Mesenchymal stem cell (in vitro differentiated cells and primary cell): ENCODE measurements around the gene SYNPO.

Source experiments
- DNase-seq: peaks from one replicate; pipeline ENCODE4 v3.0.0-alpha.2; 2013
- H2AFZ ChIP-seq: one replicate; pipeline ENCODE4 v1.6.1; 2013; ENCODE audit warnings: low read depth, mild to moderate bottlenecking, control low read depth, inconsistent platforms, low read length, moderate library complexity
- H2AK5ac ChIP-seq: 2 replicates; pipeline ENCODE4 v1.6.1; 2013; ENCODE audit warnings: low read length, moderate library complexity, mild to moderate bottlenecking, inconsistent platforms; ENCODE audit not compliant: severe bottlenecking
- H2BK120ac ChIP-seq: one replicate; pipeline ENCODE4 v1.6.1; 2013; ENCODE audit warnings: low read depth, mild to moderate bottlenecking, inconsistent platforms, low read length, moderate library complexity
- H2BK12ac ChIP-seq, 2 experiments: one replicate each; pipeline ENCODE4 v1.6.1; 2013; ENCODE audit warnings: inconsistent platforms in 2 of 2, low read length in 2 of 2, mild to moderate bottlenecking in 2 of 2, moderate library complexity in 2 of 2, control low read depth in 1 of 2
- H2BK15ac ChIP-seq: one replicate; pipeline ENCODE4 v1.6.1; 2013; ENCODE audit warnings: mild to moderate bottlenecking, low read depth, inconsistent platforms; ENCODE audit not compliant: poor library complexity, severe bottlenecking
- H2BK5ac ChIP-seq: 2 replicates; pipeline ENCODE4 v1.6.1; 2013; ENCODE audit warnings: low read depth, mild to moderate bottlenecking, low read length, control low read depth, inconsistent platforms; ENCODE audit not compliant: poor library complexity, severe bottlenecking
- H3K14ac ChIP-seq, 2 experiments: one replicate each; pipeline ENCODE4 v1.6.1; 2013; ENCODE audit warnings: inconsistent platforms in 2 of 2, low read length in 2 of 2, control low read depth in 1 of 2, mild to moderate bottlenecking in 1 of 2, moderate library complexity in 1 of 2
- H3K18ac ChIP-seq, 2 experiments: one replicate each; pipeline ENCODE4 v1.6.1; 2013; ENCODE audit warnings: inconsistent platforms in 2 of 2, low read length in 2 of 2, control low read depth in 1 of 2, low read depth in 1 of 2, mild to moderate bottlenecking in 1 of 2
- H3K23ac ChIP-seq, 2 experiments: one replicate each; pipeline ENCODE4 v1.6.1; 2013; ENCODE audit warnings: inconsistent platforms in 2 of 2, low read length in 2 of 2, mild to moderate bottlenecking in 2 of 2, moderate library complexity in 2 of 2, control low read depth in 1 of 2
- H3K27ac ChIP-seq: 2 replicates; pipeline ENCODE4 v1.5.1; 2013; ENCODE audit warnings: mild to moderate bottlenecking, moderate library complexity, low read length, control low read depth, inconsistent platforms; ENCODE audit not compliant: poor library complexity, severe bottlenecking
- H3K27me3 ChIP-seq, 2 experiments: 2 replicates each; pipeline versions ENCODE4 v1.6.1 to v1.7.0; 2013; ENCODE audit warnings: low read length in 2 of 2, mild to moderate bottlenecking in 2 of 2, moderate library complexity in 2 of 2, control low read depth in 1 of 2, inconsistent platforms in 1 of 2; ENCODE audit not compliant: control insufficient read depth in 1 of 2, insufficient read depth in 1 of 2
- H3K36me3 ChIP-seq, 2 experiments: 2 replicates each; pipeline versions ENCODE4 v1.6.1 to v1.7.0; 2013; ENCODE audit warnings: low read length in 2 of 2, control low read depth in 1 of 2, inconsistent platforms in 1 of 2, low read depth in 1 of 2, mild to moderate bottlenecking in 1 of 2; ENCODE audit not compliant: insufficient read depth in 2 of 2, control insufficient read depth in 1 of 2
- H3K4ac ChIP-seq, 2 experiments: one replicate each; pipeline ENCODE4 v1.6.1; 2013; ENCODE audit warnings: inconsistent platforms in 2 of 2, low read length in 2 of 2, mild to moderate bottlenecking in 2 of 2, moderate library complexity in 2 of 2, control low read depth in 1 of 2, low read depth in 1 of 2
- H3K4me1 ChIP-seq: 2 replicates; pipeline ENCODE4 v1.6.1; 2013; ENCODE audit warnings: low read depth, low read length, control low read depth; ENCODE audit not compliant: control insufficient read depth, insufficient read depth
- H3K4me2 ChIP-seq: 2 replicates; pipeline ENCODE4 v1.6.1; 2013; ENCODE audit warnings: low read length, mild to moderate bottlenecking, inconsistent platforms; ENCODE audit not compliant: poor library complexity, severe bottlenecking
- H3K4me3 ChIP-seq, 2 experiments: 2 replicates each; pipeline versions ENCODE4 v1.5.1 to v1.7.0; 2013; ENCODE audit warnings: low read length in 2 of 2, mild to moderate bottlenecking in 2 of 2, control low read depth in 1 of 2, low read depth in 1 of 2; ENCODE audit not compliant: insufficient read depth in 1 of 2
- H3K79me1 ChIP-seq: replicated peaks from 2 replicates; pipeline ENCODE4 v1.6.1; 2013; ENCODE audit warnings: mild to moderate bottlenecking, control low read depth, low read length, inconsistent platforms; ENCODE audit not compliant: poor library complexity, severe bottlenecking
- H3K9ac ChIP-seq: 2 replicates; pipeline ENCODE4 v1.7.0; 2013; ENCODE audit warnings: mild to moderate bottlenecking, low read length, moderate library complexity
- H3K9me3 ChIP-seq: 2 replicates; pipeline ENCODE4 v1.7.0; 2013; ENCODE audit warnings: mild to moderate bottlenecking, low read length; ENCODE audit not compliant: control insufficient read depth
- H4K8ac ChIP-seq: one replicate; pipeline ENCODE4 v1.6.1; 2013; ENCODE audit warnings: inconsistent platforms, mild to moderate bottlenecking, low read length, moderate library complexity
- H4K91ac ChIP-seq: one replicate; pipeline ENCODE4 v1.6.1; 2013; ENCODE audit warnings: mild to moderate bottlenecking, low read length, inconsistent platforms
- WGBS: methylation state at CpG from one replicate; pipeline ENCODE4 v1.1.7; 2013; ENCODE audit warnings: mixed read lengths; 5-methylcytosine and 5-hydroxymethylcytosine counted together

Gene SYNPO

DNA sequence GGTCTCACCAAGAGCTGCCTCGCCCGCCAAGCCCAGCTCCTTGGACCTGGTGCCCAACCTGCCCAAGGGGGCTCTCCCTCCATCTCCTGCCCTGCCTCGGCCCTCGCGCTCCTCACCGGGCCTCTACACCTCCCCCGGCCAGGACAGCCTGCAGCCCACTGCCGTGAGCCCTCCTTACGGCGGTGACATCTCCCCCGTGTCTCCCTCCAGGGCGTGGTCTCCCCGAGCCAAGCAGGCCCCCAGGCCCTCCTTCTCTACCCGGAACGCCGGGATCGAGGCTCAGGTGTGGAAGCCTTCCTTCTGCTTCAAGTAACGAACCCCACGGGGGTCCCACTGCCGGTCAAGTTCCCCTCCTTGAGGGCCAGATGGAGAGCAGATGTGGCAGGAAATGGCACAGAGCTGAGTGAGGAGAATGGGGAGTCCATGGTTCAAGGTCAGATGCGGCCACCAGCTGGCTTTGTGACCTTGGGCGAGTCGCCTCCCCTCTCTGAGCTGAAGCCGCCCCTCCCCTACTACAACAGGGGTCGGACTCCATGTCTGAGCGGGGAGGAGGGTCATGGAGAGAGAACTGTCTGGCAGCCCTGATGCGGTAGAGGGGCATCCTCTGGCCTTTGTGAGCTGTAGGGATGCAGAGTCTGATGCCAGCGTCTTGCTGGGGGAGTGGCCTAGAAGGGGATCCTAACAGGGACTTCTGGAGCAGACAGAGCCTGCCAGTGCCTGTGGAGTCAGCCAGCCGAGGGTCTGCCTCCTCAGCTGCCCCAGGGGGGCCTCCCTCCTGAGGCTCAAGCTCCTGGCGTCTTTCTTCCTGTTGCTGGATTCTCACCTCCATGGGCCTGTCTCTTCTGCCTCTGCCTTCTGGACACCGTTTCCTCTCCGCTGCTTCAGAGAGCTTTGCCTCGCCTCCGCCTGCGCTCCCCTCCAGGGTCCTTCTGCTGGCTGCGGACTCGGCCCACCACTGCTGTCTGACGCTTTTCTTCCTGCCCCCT is 9.9 kb downstream of the SYNPO start:
- peak overlapping the region in 1 of 2 experiments; percentile 33 for H2BK12ac ChIP-seq
- peaks cover 6% of the 10 kb centered on the region for H3K79me1 ChIP-seq
- no peak overlapping the region for H3K18ac ChIP-seq
- no peak overlapping the region for H4K91ac ChIP-seq
- peak overlapping the region in 1 of 2 experiments; percentile 32 for H3K23ac ChIP-seq
- no peaks in the 10 kb centered on the region for H3K27me3 ChIP-seq
- H2BK120ac ChIP-seq: no peak overlapping the region
- H3K27ac ChIP-seq: no peak overlapping the region
- H2BK15ac ChIP-seq: no peak overlapping the region
- peaks cover 10 to 52% of the 10 kb centered on the region in 2 experiments for H3K36me3 ChIP-seq
- no peak overlapping the region for H2AFZ ChIP-seq
- H2AK5ac ChIP-seq: no peak overlapping the region
- DNase-seq: no peak
- 87% methylated on average over 33 of the region's 38 CpGs for WGBS
- H3K4ac ChIP-seq: no peak overlapping the region
- H4K8ac ChIP-seq: no peak overlapping the region
- H3K9ac ChIP-seq: no peak overlapping the region
- no peak overlapping the region for H3K4me2 ChIP-seq
- H3K4me1 ChIP-seq: peaks cover 18% of the 10 kb centered on the region
- no peaks in the 10 kb centered on the region for H3K9me3 ChIP-seq
- no peak overlapping the region for H3K4me3 ChIP-seq
- no peak overlapping the region for H2BK5ac ChIP-seq
- peak overlapping the region in 1 of 2 experiments; percentile 55 for H3K14ac ChIP-seq

DNA sequence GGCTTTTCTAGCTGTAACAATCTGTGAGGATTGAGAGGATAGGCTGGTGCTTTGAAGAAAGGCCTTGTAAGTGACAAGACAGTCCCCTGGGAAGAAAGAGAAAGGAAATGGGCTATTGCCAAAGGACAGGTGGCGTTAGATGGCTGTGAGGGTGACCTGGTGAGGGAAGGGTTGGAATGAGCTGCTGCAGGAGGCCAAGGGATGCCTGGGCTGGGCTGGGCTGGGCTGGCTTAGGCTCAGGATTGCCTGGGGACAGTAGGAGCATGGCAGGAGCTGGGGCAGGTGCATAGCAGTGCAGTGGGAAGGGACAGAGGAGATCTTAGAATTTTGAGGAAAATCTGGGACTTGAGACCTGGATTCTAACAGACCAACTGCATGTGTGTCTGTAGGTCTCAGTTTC is 10.9 kb downstream of the SYNPO start:
- no peak overlapping the region for H2BK15ac ChIP-seq
- no peak overlapping the region for H3K14ac ChIP-seq
- H3K4me1 ChIP-seq: peaks cover 20% of the 10 kb centered on the region
- no peak overlapping the region for H4K91ac ChIP-seq
- no peak overlapping the region for H4K8ac ChIP-seq
- H3K4ac ChIP-seq: no peak overlapping the region
- no peak overlapping the region for H2BK120ac ChIP-seq
- H3K9me3 ChIP-seq: no peaks in the 10 kb centered on the region
- H3K9ac ChIP-seq: no peak overlapping the region
- no peak overlapping the region for H2AFZ ChIP-seq
- H2BK5ac ChIP-seq: no peak overlapping the region
- H3K4me3 ChIP-seq: no peak overlapping the region
- H2AK5ac ChIP-seq: no peak overlapping the region
- no peak overlapping the region for H3K18ac ChIP-seq
- H3K36me3 ChIP-seq: peaks cover 10 to 52% of the 10 kb centered on the region in 2 experiments
- H3K4me2 ChIP-seq: no peak overlapping the region
- H3K23ac ChIP-seq: peak overlapping the region in 1 of 2 experiments; percentile 32
- DNase-seq: no peak
- peak overlapping the region in 1 of 2 experiments; percentile 34 for H2BK12ac ChIP-seq
- peaks cover 6% of the 10 kb centered on the region for H3K79me1 ChIP-seq
- no peaks in the 10 kb centered on the region for H3K27me3 ChIP-seq
- WGBS: 88% methylated on average over 1 of the region's 1 CpG
- H3K27ac ChIP-seq: no peak overlapping the region

DNA sequence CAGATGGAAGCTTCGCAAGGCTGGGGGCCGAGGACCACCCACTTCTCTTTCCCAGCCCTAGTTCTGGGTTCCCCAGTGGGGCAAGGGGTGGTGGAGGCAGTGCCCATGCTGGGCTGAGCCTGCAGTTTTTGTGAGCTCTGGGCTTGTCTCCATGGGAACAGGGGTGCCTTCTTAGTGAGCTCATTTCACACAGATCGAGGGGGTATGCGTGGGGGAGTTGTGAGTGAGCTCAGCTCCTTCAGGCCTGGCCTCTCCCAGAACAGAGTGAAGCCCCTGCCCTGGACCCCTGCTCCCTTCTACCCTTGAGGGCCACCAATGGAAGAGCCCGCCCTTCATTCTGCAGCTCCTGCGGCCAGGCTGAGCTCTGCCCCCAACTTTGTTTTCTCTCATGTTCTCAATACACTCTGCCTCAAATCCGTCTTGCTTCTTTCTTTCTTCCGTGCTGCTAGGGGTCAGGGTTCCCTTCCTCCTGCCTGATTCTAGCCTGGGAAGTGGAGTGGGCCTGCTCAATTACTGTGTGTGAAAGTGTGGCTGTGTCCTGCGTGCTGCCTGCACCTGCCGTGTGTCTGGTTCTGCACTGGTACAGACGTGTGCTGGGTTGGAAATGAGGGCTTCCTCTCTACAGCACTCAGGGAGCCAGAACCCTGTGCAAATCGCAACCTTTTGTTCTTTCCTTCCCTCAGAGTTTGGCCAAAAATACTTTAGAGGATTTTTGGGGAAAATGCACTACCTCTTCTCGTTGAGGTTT is 11.6 kb downstream of the SYNPO start:
- Histone ChIP-seq H3K4me3 (no peak overlapping the region), H3K4me2 (no peak overlapping the region), H2BK12ac (peak overlapping the region in 1 of 2 experiments; percentile 32), H3K4me1 (peaks cover 25% of the 10 kb centered on the region), H2BK15ac (no peak overlapping the region), H3K4ac (no peak overlapping the region), H3K36me3 (peaks cover 10 to 52% of the 10 kb centered on the region in 2 experiments), H2AFZ (no peak overlapping the region), H3K9ac (no peak overlapping the region), H2AK5ac (no peak overlapping the region), H4K91ac (no peak overlapping the region), H3K27me3 (no peaks in the 10 kb centered on the region), H3K27ac (no peak overlapping the region), H4K8ac (no peak overlapping the region), H2BK120ac (no peak overlapping the region), H3K23ac (no peak overlapping the region), H3K14ac (no peak overlapping the region), H3K18ac (peak overlapping the region in 1 of 2 experiments; percentile 49), H2BK5ac (no peak overlapping the region), H3K79me1 (peaks cover 6% of the 10 kb centered on the region), H3K9me3 (no peaks in the 10 kb centered on the region)
- WGBS: 82% methylated on average over 8 of the region's 13 CpGs
- no peak for DNase-seq
